ENCODE data around the gene ENTPD1. TPM values are rescaled to one million over a fixed set of nuclear protein-coding genes. Genes with fewer than 3 reads are reported as not detected.

The ENTPD1 gene
- total and polyA plus RNA-seq, 10 of the 15 experiments (the other 5 are each of a cell fraction or from before 2014, with no cell fraction given), result 110 to 413 (median 161) TPM

- no peak for TF ChIP-seq MYB (IDR thresholded peaks at IDR 0.05; ENCODE audit: borderline replicate concordance, low read depth, low read length)
- TF ChIP-seq BACH1 (IDR thresholded peaks at IDR 0.05; ENCODE audit: borderline replicate concordance), result peak; percentile 23; the same call in 1 of the 2 replicates
- no peak for TF ChIP-seq MXI1 (IDR thresholded peaks at IDR 0.05; ENCODE audit: low read depth, low read length)
- TF ChIP-seq HDGF (IDR thresholded peaks at IDR 0.05), result no peak
- no peak for TF ChIP-seq SPI1 (IDR thresholded peaks at IDR 0.05; ENCODE audit: borderline replicate concordance, insufficient read depth, low read depth, low read length)
- no peak for TF ChIP-seq BCL3 (IDR thresholded peaks at IDR 0.05; ENCODE audit: borderline replicate concordance, insufficient read depth, low read depth, low read length, poor library complexity, severe bottlenecking)
- no peak for TF ChIP-seq EZH2 (IDR thresholded peaks at IDR 0.05; ENCODE audit: borderline replicate concordance, control insufficient read depth, low read depth, low read length)
- TF ChIP-seq POLR2A (IDR thresholded peaks at IDR 0.05; ENCODE audit: low read depth, low read length), result peak; percentile 86
- no peak for TF ChIP-seq SMARCA5 (IDR thresholded peaks at IDR 0.05)
- TF ChIP-seq YY1 (IDR thresholded peaks at IDR 0.05; ENCODE audit: low read depth, low read length), result no peak
- TF ChIP-seq TCF3 (IDR thresholded peaks at IDR 0.05; ENCODE audit: borderline replicate concordance, insufficient read depth, low read depth, low read length), result peak; percentile 22; the same call in 1 of the 2 replicates
- TF ChIP-seq CBFB (IDR thresholded peaks at IDR 0.05; ENCODE audit: low read depth), result 0 out of 2 replicates have a peak, but pooled peaks have one; percentile 15
- TF ChIP-seq TCF12 (IDR thresholded peaks at IDR 0.05; ENCODE audit: low read depth, low read length), result no peak
- TF ChIP-seq SREBF2 (IDR thresholded peaks at IDR 0.05; ENCODE audit: low read length), result no peak
- TF ChIP-seq IRF5 (IDR thresholded peaks at IDR 0.05; ENCODE audit: borderline replicate concordance), result no peak
- TF ChIP-seq ZBTB4 (CRISPR knock-in tag; IDR thresholded peaks at IDR 0.05), result peak; percentile 38; the same call in 1 of the 2 replicates
- TF ChIP-seq NKRF (conservative IDR thresholded peaks at IDR 0.05), result 0 out of 2 replicates have a peak, but pooled peaks have one; percentile 45
- no peak for TF ChIP-seq ZNF207 (IDR thresholded peaks at IDR 0.05; ENCODE audit: borderline replicate concordance)
These were observed at the start of gene ENTPD1 (continued) for GRCh38 chr10:95756041-95756761.
